ENCODE measurements around the gene NR1D1.

The NR1D1 gene

DNA sequence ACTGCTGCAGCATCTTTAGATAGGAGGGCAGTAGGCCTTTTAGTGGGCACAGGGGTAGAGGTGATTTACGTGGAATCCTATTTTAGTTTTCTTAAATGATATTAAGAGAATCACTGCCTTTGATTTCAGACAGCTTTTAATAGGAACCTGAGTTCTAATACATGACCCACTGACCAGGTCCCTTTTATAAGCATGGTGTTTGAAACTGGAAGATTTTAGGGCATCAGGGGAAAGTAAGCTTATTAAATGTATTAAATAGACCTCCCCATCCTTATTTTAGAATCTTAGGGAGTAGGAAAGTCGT is 23.4 kb upstream of the NR1D1 start:
- Histone ChIP-seq H3K4me1 (ENCODE audit: insufficient read depth, low read length, poor library complexity, severe bottlenecking) (peaks cover 26% of the 10 kb centered on the region), H3K4me3 (ENCODE audit: low read length, poor library complexity, severe bottlenecking) (peak overlapping the region; percentile 84), H4K20me1 (ENCODE audit: insufficient read depth, low read length, poor library complexity, severe bottlenecking) (peaks cover 39% of the 10 kb centered on the region), H3K4me2 (ENCODE audit: low read depth, low read length, poor library complexity, severe bottlenecking) (peak overlapping the region; percentile 99), H2AFZ (ENCODE audit: low read length) (no peak overlapping the region), H3K9ac (ENCODE audit: low read depth, low read length, poor library complexity, severe bottlenecking) (peak overlapping the region; percentile 95), H3K27me3 (ENCODE audit: insufficient read depth, low read length, poor library complexity, severe bottlenecking) (peaks cover 6% of the 10 kb centered on the region), H3F3A (ENCODE audit: low read depth) (no peaks in the 10 kb centered on the region), H3K9me2 (replicated peaks; ENCODE audit: low read depth, low read length) (no peaks in the 10 kb centered on the region), H3K36me3 (ENCODE audit: insufficient read depth, low read length) (peaks cover 21% of the 10 kb centered on the region; the same call in 1 of the 2 replicates), H3K9me3 (ENCODE audit: insufficient read depth, low read depth, low read length) (no peaks in the 10 kb centered on the region), H3K79me2 (ENCODE audit: insufficient read depth, low read length) (peaks cover 74% of the 10 kb centered on the region)
- TF ChIP-seq EZH2phosphoT487 (IDR thresholded peaks at IDR 0.05; ENCODE audit: borderline replicate concordance), result no peak
- TF ChIP-seq, protein P1, sequence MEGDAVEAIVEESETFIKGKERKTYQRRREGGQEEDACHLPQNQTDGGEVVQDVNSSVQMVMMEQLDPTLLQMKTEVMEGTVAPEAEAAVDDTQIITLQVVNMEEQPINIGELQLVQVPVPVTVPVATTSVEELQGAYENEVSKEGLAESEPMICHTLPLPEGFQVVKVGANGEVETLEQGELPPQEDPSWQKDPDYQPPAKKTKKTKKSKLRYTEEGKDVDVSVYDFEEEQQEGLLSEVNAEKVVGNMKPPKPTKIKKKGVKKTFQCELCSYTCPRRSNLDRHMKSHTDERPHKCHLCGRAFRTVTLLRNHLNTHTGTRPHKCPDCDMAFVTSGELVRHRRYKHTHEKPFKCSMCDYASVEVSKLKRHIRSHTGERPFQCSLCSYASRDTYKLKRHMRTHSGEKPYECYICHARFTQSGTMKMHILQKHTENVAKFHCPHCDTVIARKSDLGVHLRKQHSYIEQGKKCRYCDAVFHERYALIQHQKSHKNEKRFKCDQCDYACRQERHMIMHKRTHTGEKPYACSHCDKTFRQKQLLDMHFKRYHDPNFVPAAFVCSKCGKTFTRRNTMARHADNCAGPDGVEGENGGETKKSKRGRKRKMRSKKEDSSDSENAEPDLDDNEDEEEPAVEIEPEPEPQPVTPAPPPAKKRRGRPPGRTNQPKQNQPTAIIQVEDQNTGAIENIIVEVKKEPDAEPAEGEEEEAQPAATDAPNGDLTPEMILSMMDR (conservative IDR thresholded peaks at IDR 0.05; ENCODE audit: low read length), result no peak

GRCh38 chr17:40122999-40123810 is 22.8 kb upstream of the NR1D1 start:
- Histone ChIP-seq H3K4me2 (ENCODE audit: low read depth, low read length, poor library complexity, severe bottlenecking) (peak overlapping the region; percentile 99), H4K20me1 (ENCODE audit: insufficient read depth, low read length, poor library complexity, severe bottlenecking) (peaks cover 39% of the 10 kb centered on the region), H3K9ac (ENCODE audit: low read depth, low read length, poor library complexity, severe bottlenecking) (peak overlapping the region; percentile 95), H3F3A (ENCODE audit: low read depth) (no peaks in the 10 kb centered on the region; the same call in 1 of the 2 replicates), H3K9me2 (replicated peaks; ENCODE audit: low read depth, low read length) (no peaks in the 10 kb centered on the region), H3K4me1 (ENCODE audit: insufficient read depth, low read length, poor library complexity, severe bottlenecking) (peaks cover 28% of the 10 kb centered on the region), H3K27me3 (ENCODE audit: insufficient read depth, low read length, poor library complexity, severe bottlenecking) (peaks cover 6% of the 10 kb centered on the region), H3K4me3 (ENCODE audit: low read length, poor library complexity, severe bottlenecking) (peak overlapping the region; percentile 84), H3K36me3 (ENCODE audit: insufficient read depth, low read length) (peaks cover 21% of the 10 kb centered on the region; the same call in 1 of the 2 replicates), H3K9me3 (ENCODE audit: insufficient read depth, low read depth, low read length) (no peaks in the 10 kb centered on the region), H2AFZ (ENCODE audit: low read length) (no peak overlapping the region), H3K79me2 (ENCODE audit: insufficient read depth, low read length) (peaks cover 74% of the 10 kb centered on the region)
- TF ChIP-seq, protein P1 (conservative IDR thresholded peaks at IDR 0.05; ENCODE audit: low read length), result no peak
- no peak for TF ChIP-seq EZH2phosphoT487 (IDR thresholded peaks at IDR 0.05; ENCODE audit: borderline replicate concordance)

- H3K4me1 ChIP-seq (ENCODE audit: insufficient read depth, low read length, poor library complexity, severe bottlenecking), result peaks cover 30% of the 10 kb centered on the region
- H2AFZ ChIP-seq (ENCODE audit: low read length), result peak overlapping the region; percentile 81; the same call in 1 of the 2 replicates
- no peaks in the 10 kb centered on the region; the same call in 1 of the 2 replicates for H3F3A ChIP-seq (ENCODE audit: low read depth)
- H3K27me3 ChIP-seq (ENCODE audit: insufficient read depth, low read length, poor library complexity, severe bottlenecking), result peaks cover 6% of the 10 kb centered on the region
- peak overlapping the region; percentile 99 for H3K4me2 ChIP-seq (ENCODE audit: low read depth, low read length, poor library complexity, severe bottlenecking)
- no peak for TF ChIP-seq EZH2phosphoT487 (IDR thresholded peaks at IDR 0.05; ENCODE audit: borderline replicate concordance)
- TF ChIP-seq, protein P1 (conservative IDR thresholded peaks at IDR 0.05; ENCODE audit: low read length), result no peak
- H3K9me2 ChIP-seq (replicated peaks; ENCODE audit: low read depth, low read length), result no peaks in the 10 kb centered on the region
- H3K79me2 ChIP-seq (ENCODE audit: insufficient read depth, low read length), result peaks cover 70% of the 10 kb centered on the region
- H3K9ac ChIP-seq (ENCODE audit: low read depth, low read length, poor library complexity, severe bottlenecking), result peak overlapping the region; percentile 95
- H3K9me3 ChIP-seq (ENCODE audit: insufficient read depth, low read depth, low read length), result no peaks in the 10 kb centered on the region
- H3K36me3 ChIP-seq (ENCODE audit: insufficient read depth, low read length), result peaks cover 16% of the 10 kb centered on the region; the same call in 1 of the 2 replicates
- H3K4me3 ChIP-seq (ENCODE audit: low read length, poor library complexity, severe bottlenecking), result peak overlapping the region; percentile 84
- peaks cover 39% of the 10 kb centered on the region for H4K20me1 ChIP-seq (ENCODE audit: insufficient read depth, low read length, poor library complexity, severe bottlenecking)
These were observed 22.0 kb upstream of the NR1D1 start for GRCh38 chr17:40122136-40122998.
